DOHH2 (cell line): ENCODE data around the gene DDX5.

Source experiments
- EZH2phosphoT487 ChIP-seq: fragments of 200-600 bp; sonication (generic); IDR thresholded peaks from 2 replicates; pipeline ENCODE4 v1.6.1; 2017; ENCODE audit warnings: borderline replicate concordance, mild to moderate bottlenecking, antibody characterized with exemption, low read length, moderate library complexity, mixed read lengths
- TF ChIP-seq, protein P1 (sequence below): fragments of 200-600 bp; sonication (generic); IDR thresholded peaks from one replicate; pipeline ENCODE4 v1.5.1; 2014; ENCODE audit warnings: antibody characterized with exemption, mild to moderate bottlenecking, low read depth, low read length; ENCODE audit not compliant: poor library complexity, severe bottlenecking

- TF ChIP-seq, protein P1, sequence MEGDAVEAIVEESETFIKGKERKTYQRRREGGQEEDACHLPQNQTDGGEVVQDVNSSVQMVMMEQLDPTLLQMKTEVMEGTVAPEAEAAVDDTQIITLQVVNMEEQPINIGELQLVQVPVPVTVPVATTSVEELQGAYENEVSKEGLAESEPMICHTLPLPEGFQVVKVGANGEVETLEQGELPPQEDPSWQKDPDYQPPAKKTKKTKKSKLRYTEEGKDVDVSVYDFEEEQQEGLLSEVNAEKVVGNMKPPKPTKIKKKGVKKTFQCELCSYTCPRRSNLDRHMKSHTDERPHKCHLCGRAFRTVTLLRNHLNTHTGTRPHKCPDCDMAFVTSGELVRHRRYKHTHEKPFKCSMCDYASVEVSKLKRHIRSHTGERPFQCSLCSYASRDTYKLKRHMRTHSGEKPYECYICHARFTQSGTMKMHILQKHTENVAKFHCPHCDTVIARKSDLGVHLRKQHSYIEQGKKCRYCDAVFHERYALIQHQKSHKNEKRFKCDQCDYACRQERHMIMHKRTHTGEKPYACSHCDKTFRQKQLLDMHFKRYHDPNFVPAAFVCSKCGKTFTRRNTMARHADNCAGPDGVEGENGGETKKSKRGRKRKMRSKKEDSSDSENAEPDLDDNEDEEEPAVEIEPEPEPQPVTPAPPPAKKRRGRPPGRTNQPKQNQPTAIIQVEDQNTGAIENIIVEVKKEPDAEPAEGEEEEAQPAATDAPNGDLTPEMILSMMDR: no peak
- no peak for TF ChIP-seq EZH2phosphoT487
These were observed 6.1 kb downstream of the DDX5 start for GRCh38 chr17:64499805-64500486.
